ENCODE measurements around the gene UNKL. TPM values are rescaled to one million over a fixed set of nuclear protein-coding genes. Genes with fewer than 3 reads are reported as not detected.

UNKL gene
- total and polyA plus RNA-seq, 5 donors: 6.3 to 16.4 (median 13.1) TPM

GRCh38 chr16:1348441-1348840 lies 66.1 kb downstream of the UNKL start:
- Histone ChIP-seq H3K4me1 (ENCODE audit: control insufficient read depth, insufficient read depth, low read length) (peaks cover 4% of the 10 kb centered on the region), H3K9me3 (ENCODE audit: control insufficient read depth, low read length) (no peaks in the 10 kb centered on the region), H3K27ac (ENCODE audit: low read length) (no peak overlapping the region), H3K4me3 (ENCODE audit: low read length) (no peak overlapping the region), H3K27me3 (ENCODE audit: control insufficient read depth, insufficient read depth) (no peaks in the 10 kb centered on the region)
- DNase-seq (peak in 1 of 3 donors; percentile 47), ATAC-seq (no peak)
- intact Hi-C loops (cut with DNase I): no loop called here
- WGBS: 90% methylated on average over 15 of the region's 15 CpGs

GRCh38 chr16:1347962-1348361 lies 66.5 kb downstream of the UNKL start:
- Histone ChIP-seq H3K4me3 (ENCODE audit: low read length) (no peak overlapping the region), H3K27ac (ENCODE audit: low read length) (no peak overlapping the region), H3K4me1 (ENCODE audit: control insufficient read depth, insufficient read depth, low read length) (peaks cover 4% of the 10 kb centered on the region), H3K9me3 (ENCODE audit: control insufficient read depth, low read length) (no peaks in the 10 kb centered on the region), H3K27me3 (ENCODE audit: control insufficient read depth, insufficient read depth) (no peaks in the 10 kb centered on the region)
- DNase-seq: no peak
- ATAC-seq: no peak
- WGBS: 89% methylated on average over 29 of the region's 29 CpGs
- intact Hi-C loops (cut with DNase I): no loop called here

GRCh38 chr16:1347286-1347855 lies 67.1 kb downstream of the UNKL start:
- peak in 1 of 3 donors; percentile 44 for DNase-seq
- intact Hi-C loops (cut with DNase I): no loop called here
- no peaks in the 10 kb centered on the region for H3K27me3 ChIP-seq (ENCODE audit: control insufficient read depth, insufficient read depth)
- H3K27ac ChIP-seq (ENCODE audit: low read length): no peak overlapping the region
- ATAC-seq: no peak
- no peak overlapping the region for H3K4me3 ChIP-seq (ENCODE audit: low read length)
- WGBS: 90% methylated on average over 31 of the region's 31 CpGs
- H3K4me1 ChIP-seq (ENCODE audit: control insufficient read depth, insufficient read depth, low read length): peaks cover 6% of the 10 kb centered on the region
- H3K9me3 ChIP-seq (ENCODE audit: control insufficient read depth, low read length): no peaks in the 10 kb centered on the region

GRCh38 chr16:1346422-1347285 lies 67.8 kb downstream of the UNKL start:
- WGBS: 74% methylated on average over 34 of the region's 34 CpGs
- Histone ChIP-seq H3K4me1 (ENCODE audit: control insufficient read depth, insufficient read depth, low read length) (peaks cover 6% of the 10 kb centered on the region), H3K9me3 (ENCODE audit: control insufficient read depth, low read length) (no peaks in the 10 kb centered on the region), H3K4me3 (ENCODE audit: low read length) (no peak overlapping the region), H3K27ac (ENCODE audit: low read length) (no peak overlapping the region), H3K27me3 (ENCODE audit: control insufficient read depth, insufficient read depth) (no peaks in the 10 kb centered on the region)
- DNase-seq (peak in 1 of 3 donors; percentile 40), ATAC-seq (no peak)
- intact Hi-C loops (cut with DNase I): no loop called here

- H3K4me1 ChIP-seq (ENCODE audit: control insufficient read depth, insufficient read depth, low read length): peaks cover 6% of the 10 kb centered on the region
- no peak overlapping the region for H3K27ac ChIP-seq (ENCODE audit: low read length)
- no peak overlapping the region for H3K4me3 ChIP-seq (ENCODE audit: low read length)
- intact Hi-C loops (cut with DNase I): no loop called here
- WGBS: 73% methylated on average over 31 of the region's 31 CpGs
- H3K27me3 ChIP-seq (ENCODE audit: control insufficient read depth, insufficient read depth): no peaks in the 10 kb centered on the region
- no peaks in the 10 kb centered on the region for H3K9me3 ChIP-seq (ENCODE audit: control insufficient read depth, low read length)
- DNase-seq (peak in 1 of 3 donors; percentile 44), ATAC-seq (no peak)
Measured at GRCh38 chr16:1345651-1346421, 68.7 kb downstream of the UNKL start.

- H3K4me3 ChIP-seq (ENCODE audit: low read length): no peak overlapping the region
- no peaks in the 10 kb centered on the region for H3K27me3 ChIP-seq (ENCODE audit: control insufficient read depth, insufficient read depth)
- no peaks in the 10 kb centered on the region for H3K9me3 ChIP-seq (ENCODE audit: control insufficient read depth, low read length)
- intact Hi-C loops (cut with DNase I): no loop called here
- no peak for ATAC-seq
- 62% methylated on average over 11 of the region's 11 CpGs for WGBS
- no peak overlapping the region for H3K27ac ChIP-seq (ENCODE audit: low read length)
- peaks cover 2% of the 10 kb centered on the region for H3K4me1 ChIP-seq (ENCODE audit: control insufficient read depth, insufficient read depth, low read length)
- DNase-seq: no peak
Measured at GRCh38 chr16:1345087-1345486, 69.4 kb downstream of the UNKL start.

- no peak overlapping the region for H3K27ac ChIP-seq (ENCODE audit: low read length)
- H3K4me1 ChIP-seq (ENCODE audit: control insufficient read depth, insufficient read depth, low read length): peaks cover 2% of the 10 kb centered on the region
- H3K9me3 ChIP-seq (ENCODE audit: control insufficient read depth, low read length): no peaks in the 10 kb centered on the region
- DNase-seq (peak in 1 of 3 donors; percentile 29), ATAC-seq (no peak)
- WGBS: 89% methylated on average over 14 of the region's 14 CpGs
- intact Hi-C loops (cut with DNase I): no loop called here
- no peak overlapping the region for H3K4me3 ChIP-seq (ENCODE audit: low read length)
- H3K27me3 ChIP-seq (ENCODE audit: control insufficient read depth, insufficient read depth): no peaks in the 10 kb centered on the region
Measured at GRCh38 chr16:1344499-1344898, 70.0 kb downstream of the UNKL start.

- H3K4me1 ChIP-seq (ENCODE audit: control insufficient read depth, insufficient read depth, low read length): peaks cover 2% of the 10 kb centered on the region
- no peaks in the 10 kb centered on the region for H3K9me3 ChIP-seq (ENCODE audit: control insufficient read depth, low read length)
- no peak overlapping the region for H3K27ac ChIP-seq (ENCODE audit: low read length)
- no peaks in the 10 kb centered on the region for H3K27me3 ChIP-seq (ENCODE audit: control insufficient read depth, insufficient read depth)
- ATAC-seq (no peak), DNase-seq (peak in 1 of 3 donors; percentile 62)
- H3K4me3 ChIP-seq (ENCODE audit: low read length): no peak overlapping the region
- intact Hi-C loops (cut with DNase I): no loop called here
- 64% methylated on average over 44 of the region's 44 CpGs for WGBS
Measured at GRCh38 chr16:1343428-1344242, 70.9 kb downstream of the UNKL start.

- WGBS: 16% methylated on average over 49 of the region's 49 CpGs
- Histone ChIP-seq H3K27ac (ENCODE audit: low read length) (no peak overlapping the region), H3K4me3 (ENCODE audit: low read length) (no peak overlapping the region), H3K27me3 (ENCODE audit: control insufficient read depth, insufficient read depth) (no peaks in the 10 kb centered on the region), H3K9me3 (ENCODE audit: control insufficient read depth, low read length) (no peaks in the 10 kb centered on the region), H3K4me1 (ENCODE audit: control insufficient read depth, insufficient read depth, low read length) (peaks cover 2% of the 10 kb centered on the region)
- intact Hi-C loops (cut with DNase I): no loop called here
- DNase-seq (peak; percentile 89 to 96 (median 94)), ATAC-seq (peak; percentile 92 to 94)
Measured at GRCh38 chr16:1342526-1343427, 71.7 kb downstream of the UNKL start.
